Measurements from ENCODE around the gene RAPGEF5. TPM values are rescaled to one million over a fixed set of nuclear protein-coding genes. Genes with fewer than 3 reads are reported as not detected.

Gene RAPGEF5
- polyA plus RNA-seq, 1 donor: 37.6 TPM

DNA sequence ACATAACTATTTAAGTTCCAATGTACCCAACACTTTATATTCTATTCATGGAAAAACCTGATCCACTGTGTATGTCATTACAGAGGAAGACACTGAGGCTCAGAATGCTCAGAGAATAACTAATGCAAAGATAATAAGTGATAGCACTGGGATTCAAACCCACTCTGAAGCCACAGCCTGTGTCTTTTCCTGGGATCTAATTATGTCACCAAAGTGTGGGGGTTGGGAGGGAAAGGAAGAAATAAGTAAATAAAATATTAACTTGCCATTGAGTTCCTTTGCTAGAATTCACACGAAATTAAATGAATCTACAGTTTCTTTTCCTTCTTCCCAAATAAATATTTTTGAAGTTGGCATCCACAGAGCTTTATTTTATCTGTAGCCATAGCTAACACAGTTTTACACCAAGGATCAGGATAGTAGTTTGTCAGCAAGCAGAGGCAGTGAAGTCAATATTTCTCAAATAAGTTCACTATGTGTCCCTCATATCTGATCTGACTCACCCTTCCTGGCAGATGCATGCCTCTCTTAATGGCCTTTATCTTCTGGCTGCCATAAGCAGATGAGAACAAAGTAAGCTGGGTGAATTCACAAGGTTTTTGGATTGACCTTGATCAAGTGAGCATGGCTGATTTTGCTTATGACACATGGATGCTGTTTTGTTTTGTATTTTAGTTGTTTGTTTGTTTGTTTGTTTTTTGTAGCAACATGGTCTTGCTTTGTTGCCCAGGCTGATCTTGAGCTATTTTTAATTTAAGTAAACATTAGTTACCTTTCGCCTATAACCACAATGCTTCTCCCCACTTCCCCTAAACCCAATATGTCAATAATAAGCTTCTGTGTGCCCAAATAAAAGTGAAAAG is 6.3 kb downstream of the RAPGEF5 start:
- DNase-seq: no peak

DNA sequence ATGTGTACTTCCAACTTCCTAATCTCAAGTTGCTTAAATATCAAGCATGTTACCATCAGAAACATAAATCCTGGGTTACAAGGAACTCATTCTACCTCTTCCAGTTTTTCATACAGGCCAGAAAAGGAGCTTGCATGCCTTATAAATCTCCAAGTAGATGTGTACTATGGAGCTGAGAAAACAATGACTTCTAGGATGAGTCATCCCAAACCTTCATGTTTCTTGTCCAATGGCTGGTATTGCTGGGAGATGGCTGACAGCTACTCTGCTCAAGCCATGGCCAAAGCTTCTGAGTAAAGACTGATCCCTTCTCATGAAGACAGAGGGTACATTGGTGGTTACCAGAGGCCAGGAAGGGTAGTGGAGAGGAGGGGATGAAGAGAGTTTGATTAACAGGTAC is 8.6 kb downstream of the RAPGEF5 start:
- no peak for DNase-seq

DNA sequence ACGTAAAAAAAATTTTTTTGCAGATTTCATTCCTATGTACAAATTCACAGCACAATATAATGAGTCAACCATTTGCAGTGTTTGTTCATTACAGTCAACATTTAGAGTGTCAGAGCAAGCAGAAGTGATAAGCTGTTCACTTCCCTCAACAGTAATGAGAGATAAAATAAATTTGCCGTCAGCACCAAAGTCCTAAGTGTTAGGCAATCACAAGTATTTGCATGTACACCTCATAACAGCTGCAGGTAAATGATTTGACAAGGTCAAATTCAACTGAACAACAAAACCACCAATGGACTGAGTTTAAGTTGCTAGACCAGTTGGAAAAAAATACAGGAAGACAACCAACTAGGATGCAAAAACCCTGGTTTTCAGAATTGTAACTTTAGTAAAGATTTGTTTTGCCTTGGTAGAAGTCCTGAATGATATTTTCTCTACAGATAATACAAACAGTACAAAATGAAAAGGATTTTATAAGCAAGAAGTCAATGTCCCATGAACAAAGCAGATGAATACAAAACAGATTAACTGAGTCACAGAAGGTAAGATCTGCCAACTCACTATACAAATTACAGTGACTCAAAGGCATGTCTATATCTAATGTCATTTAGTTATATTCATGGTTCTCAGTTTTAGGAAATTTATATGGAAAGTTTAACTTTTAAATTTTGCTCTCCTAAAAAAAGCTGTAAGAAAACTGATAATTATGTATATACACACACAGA is 10.4 kb downstream of the RAPGEF5 start:
- no peak for DNase-seq

DNA sequence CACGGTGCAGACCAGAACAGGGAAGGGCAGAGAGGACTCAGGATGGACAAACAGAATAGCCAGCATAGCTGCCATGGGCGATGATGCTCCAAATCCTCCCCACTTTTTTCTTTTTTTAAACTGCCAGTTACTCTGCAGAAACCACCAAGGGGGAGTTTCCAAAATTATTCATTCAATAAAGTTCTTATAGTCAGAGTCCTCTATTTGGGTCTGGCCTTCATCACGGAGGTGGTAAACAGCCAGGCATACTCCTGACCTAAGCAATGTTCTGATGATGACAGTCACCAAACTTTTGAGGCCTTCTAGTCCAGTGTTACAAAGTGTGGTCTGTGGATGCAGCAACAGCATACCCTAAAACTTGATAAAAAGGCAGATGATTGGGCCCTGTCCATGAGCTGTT is 12.3 kb downstream of the RAPGEF5 start:
- no peak for DNase-seq

DNA sequence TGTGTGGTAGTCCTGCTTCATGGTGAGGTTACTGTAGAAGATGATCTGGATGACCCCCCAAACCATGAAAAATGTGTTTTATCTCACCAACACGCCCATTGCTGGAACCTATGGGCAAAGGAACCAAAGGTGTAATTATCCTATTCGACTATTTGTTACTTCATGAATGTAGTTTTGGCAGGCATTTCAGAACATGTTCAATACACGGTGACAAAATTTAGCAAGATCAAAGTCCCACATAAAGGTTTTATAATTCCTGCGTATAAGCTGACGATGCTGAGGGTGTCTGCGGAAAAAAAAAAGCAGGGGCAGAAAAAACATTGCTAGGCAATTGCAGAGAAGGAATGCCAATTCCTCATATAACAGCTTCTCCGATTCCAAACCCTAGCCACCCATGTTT is 13.3 kb downstream of the RAPGEF5 start:
- DNase-seq: no peak

DNA sequence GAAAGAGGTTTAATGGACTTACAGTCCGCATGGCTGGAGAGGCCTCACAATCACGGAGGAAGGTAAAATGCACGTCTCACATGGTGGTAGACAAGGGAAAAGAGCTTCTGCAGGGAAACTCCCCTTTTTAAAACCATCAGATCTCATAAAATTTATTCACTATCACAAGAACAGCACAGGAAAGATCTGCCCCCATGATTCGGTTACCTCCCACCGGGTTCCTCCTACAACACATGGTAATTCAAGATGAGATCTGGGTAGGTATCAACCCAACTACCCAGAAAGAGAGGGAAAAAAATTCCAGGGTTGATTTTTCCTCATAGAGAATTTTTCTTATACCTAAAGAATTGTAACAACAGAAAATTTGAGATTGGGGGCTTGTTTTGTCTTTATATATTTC is 13.9 kb downstream of the RAPGEF5 start:
- no peak for DNase-seq

DNA sequence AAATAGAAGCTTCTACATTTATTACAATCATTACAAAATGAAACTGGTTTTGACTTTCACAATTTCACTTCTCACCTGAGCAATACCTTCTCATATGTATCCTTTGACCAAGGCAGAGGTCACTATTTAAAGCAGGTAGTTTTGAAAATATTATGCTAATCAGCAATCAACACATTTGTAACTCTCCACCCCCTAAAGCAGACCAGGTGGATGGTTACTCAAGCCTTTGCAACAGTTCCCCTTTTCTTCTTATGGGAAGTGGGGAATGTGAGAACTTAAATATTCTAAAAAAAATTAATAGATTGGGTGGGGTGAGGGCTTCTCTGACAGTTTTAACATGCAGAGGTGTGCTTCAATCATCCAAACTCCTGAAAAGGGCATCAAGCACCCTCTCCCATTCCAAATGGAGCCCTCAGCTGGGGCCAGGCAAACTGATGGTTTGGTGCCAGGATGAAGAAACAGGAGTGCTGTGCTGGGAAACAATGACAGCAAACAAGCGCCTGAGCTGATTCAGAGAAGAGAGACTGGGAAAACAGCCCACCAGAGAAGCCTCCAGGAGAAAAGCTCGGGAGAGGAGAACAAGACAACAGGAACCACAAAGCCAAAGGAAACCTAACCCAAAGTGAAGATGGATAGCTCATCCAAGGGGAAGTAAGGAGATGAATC is 17.1 kb downstream of the RAPGEF5 start:
- no peak for DNase-seq

DNA sequence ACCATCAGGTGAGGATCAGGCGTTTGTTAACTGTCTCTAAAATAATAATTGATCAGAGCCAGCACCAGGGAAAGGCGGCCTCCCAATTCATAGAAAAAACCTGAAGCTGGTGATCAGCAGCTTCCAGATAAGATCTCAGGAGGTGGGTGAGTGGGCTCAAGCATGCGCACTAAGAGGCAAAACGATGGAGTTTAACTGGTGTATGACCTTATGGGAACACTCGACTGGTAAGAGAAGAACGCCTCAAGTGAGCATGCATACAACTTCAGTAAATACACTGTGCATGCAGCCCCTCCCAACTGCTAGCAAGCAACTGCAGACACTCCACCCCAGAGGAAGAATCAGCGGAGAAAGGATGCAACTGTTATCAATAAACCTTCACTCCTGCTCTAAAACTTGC is 18.1 kb downstream of the RAPGEF5 start:
- DNase-seq: no peak

DNA sequence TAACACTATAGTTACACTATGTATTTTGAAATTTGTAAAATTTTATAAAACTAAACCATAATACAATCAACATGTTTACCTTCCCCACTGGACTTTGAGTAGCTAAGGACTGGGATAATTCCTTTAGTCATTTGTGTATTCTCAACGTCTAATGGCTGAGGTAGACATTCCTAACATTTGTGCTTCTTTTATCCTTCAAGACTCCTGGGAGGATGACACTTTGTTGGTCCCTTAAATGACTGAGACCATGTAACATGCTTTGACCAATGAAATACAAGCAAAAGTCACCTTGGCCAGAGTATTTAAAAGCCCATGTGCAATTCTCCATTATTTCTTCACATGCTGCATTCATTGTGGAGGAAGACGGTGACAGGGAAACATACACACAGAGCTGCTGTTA is 18.5 kb downstream of the RAPGEF5 start:
- DNase-seq: no peak

DNA sequence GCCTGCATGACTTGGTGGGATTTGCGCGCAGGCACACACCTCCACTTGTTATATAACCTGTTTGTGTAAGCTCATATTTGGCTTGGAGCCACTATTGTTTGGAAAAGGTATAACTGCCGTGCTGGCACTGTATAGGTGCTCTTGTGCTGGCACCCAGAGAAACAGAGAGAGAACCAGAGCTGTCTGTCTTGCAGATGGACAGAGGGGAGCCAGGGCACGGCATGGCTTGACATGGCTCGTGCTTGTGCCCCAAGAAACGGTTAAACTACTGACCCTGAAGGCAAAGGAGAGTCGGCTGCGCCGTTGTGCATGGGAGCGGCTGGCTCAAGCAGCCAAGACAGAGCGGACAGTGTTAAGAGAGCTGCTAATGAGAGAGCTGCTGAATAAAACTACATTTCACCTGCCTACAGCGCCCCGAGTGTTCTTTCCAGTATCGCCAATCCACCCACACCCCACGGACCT is 23.2 kb downstream of the RAPGEF5 start:
- no peak for DNase-seq

DNA sequence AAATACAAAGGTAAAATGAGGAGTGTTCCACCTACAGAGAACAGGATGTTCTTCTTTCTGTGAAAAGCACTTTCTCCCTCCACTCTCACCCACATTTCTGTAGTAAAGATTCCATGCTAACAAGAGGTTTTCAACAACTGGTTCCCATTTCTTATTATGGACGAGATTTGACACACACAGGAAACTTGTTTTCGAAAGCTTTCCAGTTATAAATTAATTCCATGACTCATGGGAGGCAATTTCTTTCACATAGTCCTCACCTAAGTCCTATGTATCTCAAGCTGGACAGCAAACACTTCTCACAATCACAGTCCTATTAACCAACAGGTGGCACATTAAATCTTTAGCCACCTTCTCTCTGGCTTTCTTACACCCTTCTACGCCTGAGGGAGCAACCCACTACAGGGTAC is 24.5 kb downstream of the RAPGEF5 start:
- no peak for DNase-seq

DNA sequence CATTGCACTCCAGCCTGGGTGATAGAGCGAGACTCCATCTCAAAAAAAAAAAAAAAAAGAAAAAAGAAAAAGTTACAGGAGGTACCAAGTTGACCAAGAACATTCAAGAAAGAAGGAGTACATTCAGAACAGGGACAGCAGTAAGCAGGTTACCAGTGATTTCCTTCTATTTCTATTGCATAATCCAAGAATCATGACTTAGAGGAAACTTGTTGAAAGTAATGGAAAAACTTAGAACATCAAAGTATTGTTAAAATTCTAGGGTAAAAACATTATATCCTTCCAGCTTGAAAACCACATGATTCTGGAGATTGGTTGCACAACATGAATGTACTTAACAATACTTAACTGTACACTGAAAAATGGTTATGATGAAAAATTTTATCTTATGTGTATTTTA is 25.2 kb downstream of the RAPGEF5 start:
- DNase-seq: no peak

DNA sequence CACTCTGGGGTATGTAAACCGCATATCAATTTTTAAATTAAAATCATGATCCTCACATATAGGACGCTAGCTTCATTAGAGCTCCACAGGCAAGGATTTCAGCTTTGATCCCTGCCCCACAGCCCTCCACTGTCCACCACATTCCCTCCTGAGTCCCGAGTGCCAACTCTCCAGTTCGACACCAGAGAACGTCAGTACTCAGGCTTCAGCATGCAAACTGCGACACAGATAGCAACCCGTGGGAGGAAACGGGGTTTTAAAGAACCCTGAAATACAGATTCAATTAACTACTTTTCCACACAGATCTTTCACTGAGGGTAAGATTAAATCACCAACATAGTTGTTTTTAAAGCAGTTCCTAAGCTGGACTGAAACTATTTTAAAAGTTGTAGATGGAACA is 26.1 kb downstream of the RAPGEF5 start:
- no peak for DNase-seq

DNA sequence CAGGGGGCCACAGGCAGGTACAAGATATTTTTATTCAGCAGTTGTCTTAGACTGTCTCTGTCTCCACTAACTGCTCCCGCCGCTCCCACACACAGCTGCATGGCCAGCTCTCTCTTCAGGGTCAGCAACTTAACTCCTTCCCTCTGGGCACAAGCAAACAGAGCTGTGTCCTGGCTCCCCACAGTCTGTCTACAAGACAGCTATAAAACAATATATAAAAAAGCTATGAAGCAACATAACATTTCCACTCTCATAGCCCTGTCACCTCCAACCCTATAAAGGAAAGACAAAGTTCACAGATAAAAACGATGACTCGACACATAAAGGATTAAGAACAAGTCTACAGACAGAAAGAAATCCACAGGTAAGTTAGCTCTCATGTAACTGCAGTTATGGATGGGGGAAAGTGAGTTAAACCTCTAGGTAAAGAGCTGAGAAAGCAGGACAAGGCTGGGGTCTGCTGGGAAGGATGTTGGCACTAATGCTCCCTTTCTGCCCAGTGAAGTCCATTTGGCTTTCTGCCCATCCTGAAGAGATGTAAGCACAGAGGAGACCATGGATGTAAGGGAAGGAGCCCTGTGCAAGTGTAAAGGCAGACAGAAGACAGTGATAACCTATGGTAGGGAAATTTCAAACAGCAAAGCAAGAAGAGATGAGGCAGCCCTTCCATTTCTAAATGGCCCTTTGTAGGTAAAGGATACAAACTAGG is 27.0 kb downstream of the RAPGEF5 start:
- DNase-seq: peak; percentile 56

DNA sequence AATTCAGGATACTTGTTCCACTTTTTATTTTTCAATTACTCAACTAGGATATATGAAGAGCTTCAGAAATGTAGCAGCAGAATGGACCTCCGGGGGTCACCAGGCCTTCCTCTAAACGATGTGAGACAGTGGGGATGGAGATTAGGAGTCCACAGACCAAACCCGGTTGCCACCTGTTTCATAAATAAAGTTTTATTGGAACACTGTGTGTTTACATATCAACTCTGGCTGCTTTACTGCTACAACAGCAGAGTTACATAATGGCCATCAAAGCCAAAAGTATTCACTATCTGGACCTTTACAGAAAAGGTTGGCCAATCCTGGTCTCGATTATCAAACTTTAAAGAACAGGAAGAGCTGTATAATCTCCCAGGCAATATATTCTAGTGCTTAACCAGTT is 30.8 kb downstream of the RAPGEF5 start:
- DNase-seq: no peak

DNA sequence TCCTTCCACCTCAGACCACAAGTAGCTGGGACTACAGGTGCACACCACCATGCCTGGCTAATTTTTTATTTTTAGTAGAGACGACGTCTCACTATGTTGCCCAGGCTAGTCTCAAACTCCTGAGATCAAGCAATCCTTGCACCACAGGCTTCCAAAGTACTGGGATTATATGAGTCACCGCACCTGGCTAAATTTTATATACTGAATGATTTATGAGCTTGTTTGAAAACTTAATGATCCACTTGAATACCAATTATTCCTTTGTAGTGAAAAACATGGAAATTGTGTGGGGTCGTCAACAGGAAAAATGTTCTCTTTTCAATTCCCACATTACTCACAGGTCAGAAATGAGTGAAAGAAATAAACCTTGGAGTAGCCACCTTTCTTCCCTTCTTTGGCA is 31.3 kb downstream of the RAPGEF5 start:
- no peak for DNase-seq

DNA sequence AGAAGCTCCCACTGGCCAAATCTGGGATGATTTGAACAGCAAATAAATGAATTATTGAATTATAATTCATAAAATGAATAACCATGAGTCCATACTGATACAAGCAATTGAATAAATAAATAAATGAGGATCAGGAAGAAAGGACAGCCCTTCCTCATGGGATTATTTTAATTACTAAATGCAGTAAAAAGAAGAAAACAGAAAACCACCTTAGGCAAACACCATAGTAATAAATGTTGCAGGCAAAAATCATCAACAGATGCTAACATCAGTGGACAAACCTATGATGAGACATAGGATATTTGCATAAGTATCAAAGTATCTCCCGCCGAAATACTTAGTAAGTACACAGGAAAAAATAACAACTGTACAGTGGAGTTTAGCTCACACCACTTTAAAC is 33.2 kb downstream of the RAPGEF5 start:
- DNase-seq: no peak

DNA sequence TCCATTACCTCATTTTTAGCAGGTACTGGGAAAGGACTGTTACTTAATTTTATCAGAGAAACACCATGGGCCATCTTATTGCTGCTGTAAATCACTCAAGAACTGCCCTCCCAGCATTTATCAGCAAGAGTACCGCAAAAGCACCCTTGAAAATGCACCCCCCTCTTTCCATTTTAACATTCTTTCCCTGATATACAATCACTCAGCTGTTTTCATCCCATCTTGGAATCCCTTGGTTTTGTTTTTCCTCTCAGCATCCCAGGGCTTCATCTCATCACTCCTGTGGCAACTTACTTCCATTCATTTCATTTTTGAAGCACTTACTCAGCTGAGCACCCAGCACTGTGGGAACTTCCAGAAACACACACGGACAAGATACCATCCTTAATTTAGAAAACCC is 36.5 kb downstream of the RAPGEF5 start:
- DNase-seq: no peak

DNA sequence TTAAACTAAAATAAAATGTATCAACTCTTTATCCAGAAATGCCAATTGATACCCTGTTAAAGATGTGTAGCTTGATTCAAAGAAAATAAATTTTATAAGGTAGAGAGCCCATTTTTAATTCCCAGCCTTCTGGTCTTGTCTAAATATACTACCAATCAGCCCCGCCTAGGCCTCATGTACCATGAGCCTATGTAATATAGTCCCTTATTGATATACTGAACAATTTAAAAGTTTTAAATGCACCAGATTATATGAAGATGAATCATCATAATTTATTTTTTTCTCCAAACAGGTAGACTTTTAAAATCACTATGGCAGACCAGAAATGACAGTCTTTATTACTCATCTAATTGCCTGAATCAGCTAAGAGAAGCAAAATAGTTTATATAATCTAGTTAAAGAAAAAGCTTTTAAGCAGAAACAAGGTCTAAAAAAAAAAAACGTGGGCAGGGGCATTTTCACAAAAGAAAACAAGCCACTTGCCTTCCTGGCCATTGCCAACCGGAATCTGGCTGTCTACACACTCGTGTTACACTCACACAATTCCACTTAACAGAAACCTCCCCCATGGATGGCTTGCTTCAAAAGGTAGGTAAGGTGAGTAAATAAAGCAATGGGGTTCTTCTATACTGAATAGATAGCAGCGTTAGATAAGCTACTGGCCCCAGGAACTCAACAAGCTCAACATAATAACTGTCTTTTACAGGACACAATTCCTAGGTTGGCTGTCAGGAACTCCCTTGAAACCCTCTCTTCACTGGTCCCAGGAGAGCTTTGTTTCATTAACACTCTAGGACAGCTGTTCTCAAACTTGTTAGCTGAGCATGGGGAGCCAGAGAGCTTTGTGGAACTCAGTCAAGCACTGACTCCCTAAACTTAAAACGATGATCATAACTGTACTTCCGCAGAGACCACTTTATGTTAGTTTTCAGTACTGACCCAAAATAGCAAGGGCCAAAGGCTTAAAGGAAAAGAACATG is 37.2 kb downstream of the RAPGEF5 start:
- no peak for DNase-seq

DNA sequence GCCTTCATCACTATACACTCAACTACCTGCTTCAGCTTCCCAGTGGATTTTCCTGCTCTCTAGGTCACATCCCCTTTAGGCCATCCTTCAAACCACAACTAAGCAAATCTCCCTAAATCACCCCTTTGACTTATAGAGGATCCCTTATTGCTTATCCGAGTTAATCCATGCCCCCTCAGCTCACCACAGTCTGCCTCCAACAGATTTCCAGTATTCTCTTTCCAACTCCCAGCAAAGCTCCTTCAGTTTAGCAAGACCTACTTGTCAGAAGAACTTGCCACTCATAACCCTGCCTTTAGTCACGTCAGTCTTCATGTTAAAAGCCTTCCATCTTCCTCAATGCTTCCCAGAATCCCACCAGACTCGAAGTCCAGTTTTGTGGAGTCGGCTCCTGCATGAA is 38.6 kb downstream of the RAPGEF5 start:
- DNase-seq: no peak

DNA sequence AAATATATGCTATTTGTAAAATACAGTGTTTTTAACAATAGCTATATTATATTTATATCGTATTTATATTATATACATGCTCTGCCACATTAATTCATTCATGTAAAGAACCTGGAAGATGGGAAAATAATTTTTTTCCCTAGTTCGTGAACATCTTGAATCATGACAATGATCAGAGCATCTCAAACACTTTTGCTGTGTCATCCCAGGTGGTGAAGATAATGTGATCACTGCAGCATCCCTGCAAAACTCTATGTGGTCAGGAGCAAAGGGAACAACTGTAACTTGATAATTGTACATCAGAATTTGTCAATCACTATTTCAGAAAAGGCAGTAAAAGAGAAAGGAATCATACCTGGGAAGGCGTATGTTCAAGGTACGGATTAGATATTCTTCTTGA is 39.3 kb downstream of the RAPGEF5 start:
- DNase-seq: no peak

Data from left kidney (tissue), 2 donors.